DOHH2 (cell line): ENCODE results near the gene GLUD2.

Source experiments
- H3F3A ChIP-seq: fragments of 200-600 bp; sonication (generic), shearing (Covaris generic); 2 replicates; pipeline ENCODE4 v1.6.0; 2016; ENCODE audit warnings: antibody characterized with exemption, mild to moderate bottlenecking; ENCODE audit not compliant: control insufficient read depth, insufficient read depth
- H3K27ac ChIP-seq: fragments of 200-600 bp; sonication (generic); 2 replicates; pipeline ENCODE4 v1.5.1; 2014; ENCODE audit warnings: low read depth, mild to moderate bottlenecking, low read length, moderate library complexity
- H3K27me3 ChIP-seq: fragments of 200-600 bp; sonication (generic); 2 replicates; pipeline ENCODE4 v1.6.1; 2014; ENCODE audit warnings: mild to moderate bottlenecking, low read length, mixed read lengths; ENCODE audit not compliant: control insufficient read depth
- H3K36me3 ChIP-seq: fragments of 200-600 bp; sonication (generic); 2 replicates; pipeline ENCODE4 v1.6.1; 2014; ENCODE audit warnings: mild to moderate bottlenecking, low read length, moderate library complexity, mixed read lengths; ENCODE audit not compliant: control insufficient read depth
- H3K4me1 ChIP-seq: fragments of 200-600 bp; sonication (generic); 2 replicates; pipeline ENCODE4 v1.6.1; 2014; ENCODE audit warnings: mild to moderate bottlenecking, low read length, mixed read lengths; ENCODE audit not compliant: control insufficient read depth
- H3K4me2 ChIP-seq: fragments of 200-600 bp; sonication (generic); 2 replicates; pipeline ENCODE4 v1.6.0; 2014; ENCODE audit warnings: mild to moderate bottlenecking, low read length, moderate library complexity
- H3K4me3 ChIP-seq: fragments of 200-600 bp; sonication (generic); 2 replicates; pipeline ENCODE4 v1.5.1; 2014; ENCODE audit warnings: mild to moderate bottlenecking, low read length, mixed read lengths
- H3K79me2 ChIP-seq: fragments of 200-600 bp; sonication (generic); 2 replicates; pipeline ENCODE4 v1.6.1; 2014; ENCODE audit warnings: mild to moderate bottlenecking, low read length, mixed read lengths; ENCODE audit not compliant: control insufficient read depth
- H3K9me2 ChIP-seq: fragments of 200-600 bp; sonication (generic); replicated peaks from 2 replicates; pipeline ENCODE4 v1.6.1; 2014; ENCODE audit warnings: mild to moderate bottlenecking, low read length, mixed read lengths; ENCODE audit not compliant: control insufficient read depth
- H3K9me3 ChIP-seq: fragments of 200-600 bp; sonication (generic); 2 replicates; pipeline ENCODE4 v1.6.1; 2014; ENCODE audit warnings: antibody characterized with exemption, low read length, mixed read lengths; ENCODE audit not compliant: control insufficient read depth, insufficient read depth
- H4K20me1 ChIP-seq: fragments of 200-600 bp; sonication (generic); 2 replicates; pipeline ENCODE4 v1.6.0; 2014; ENCODE audit warnings: low read depth, mild to moderate bottlenecking, antibody characterized with exemption, low read length, moderate library complexity; ENCODE audit not compliant: control insufficient read depth, insufficient read depth
- CTCF ChIP-seq: fragments of 200-600 bp; sonication (generic); IDR thresholded peaks from one replicate; pipeline ENCODE4 v1.5.1; 2014; ENCODE audit warnings: antibody characterized with exemption, mild to moderate bottlenecking, low read depth, low read length; ENCODE audit not compliant: poor library complexity, severe bottlenecking
- EZH2phosphoT487 ChIP-seq: fragments of 200-600 bp; sonication (generic); IDR thresholded peaks from 2 replicates; pipeline ENCODE4 v1.6.1; 2017; ENCODE audit warnings: borderline replicate concordance, mild to moderate bottlenecking, antibody characterized with exemption, low read length, moderate library complexity, mixed read lengths

Gene GLUD2

GRCh38 chrX:121009764-121010163, 37.6 kb upstream of the GLUD2 start:
- H3K79me2 ChIP-seq = no peaks in the 10 kb centered on the region
- H3K4me1 ChIP-seq = no peaks in the 10 kb centered on the region
- TF ChIP-seq EZH2phosphoT487 (no peak), CTCF (no peak)
- H3K36me3 ChIP-seq = no peaks in the 10 kb centered on the region
- no peak overlapping the region for H3K27ac ChIP-seq
- no peak overlapping the region for H3K4me2 ChIP-seq
- H3K9me2 ChIP-seq = no peaks in the 10 kb centered on the region
- no peak overlapping the region for H3K4me3 ChIP-seq
- H3K9me3 ChIP-seq = no peaks in the 10 kb centered on the region
- H3F3A ChIP-seq = no peaks in the 10 kb centered on the region
- H3K27me3 ChIP-seq = no peaks in the 10 kb centered on the region
- H4K20me1 ChIP-seq = no peaks in the 10 kb centered on the region

GRCh38 chrX:121010218-121010617, 37.2 kb upstream of the GLUD2 start:
- no peak overlapping the region for H3K27ac ChIP-seq
- H3K27me3 ChIP-seq = no peaks in the 10 kb centered on the region
- H3K4me3 ChIP-seq = no peak overlapping the region
- no peaks in the 10 kb centered on the region for H3K36me3 ChIP-seq
- no peaks in the 10 kb centered on the region for H3K9me3 ChIP-seq
- TF ChIP-seq CTCF = no peak
- no peak for TF ChIP-seq EZH2phosphoT487
- H3K9me2 ChIP-seq = no peaks in the 10 kb centered on the region
- no peaks in the 10 kb centered on the region for H4K20me1 ChIP-seq
- no peaks in the 10 kb centered on the region for H3F3A ChIP-seq
- no peaks in the 10 kb centered on the region for H3K79me2 ChIP-seq
- H3K4me1 ChIP-seq = no peaks in the 10 kb centered on the region
- no peak overlapping the region for H3K4me2 ChIP-seq

- Histone ChIP-seq H4K20me1 (no peaks in the 10 kb centered on the region), H3K36me3 (no peaks in the 10 kb centered on the region), H3K9me2 (no peaks in the 10 kb centered on the region), H3K4me3 (no peak overlapping the region), H3K79me2 (no peaks in the 10 kb centered on the region), H3K4me2 (no peak overlapping the region), H3K4me1 (no peaks in the 10 kb centered on the region), H3F3A (no peaks in the 10 kb centered on the region), H3K27ac (no peak overlapping the region), H3K27me3 (no peaks in the 10 kb centered on the region), H3K9me3 (no peaks in the 10 kb centered on the region)
- TF ChIP-seq CTCF = no peak
- TF ChIP-seq EZH2phosphoT487 = no peak
These were observed 36.2 kb upstream of the GLUD2 start for GRCh38 chrX:121011254-121011653.
